ENCODE data around the gene TSTD2. TPM values are rescaled to one million over a fixed set of nuclear protein-coding genes. Genes with fewer than 3 reads are reported as not detected.

Gene TSTD2
- 13.0 and 15.6 TPM in 2 replicates for total RNA-seq (2014; rRNA removed; shearing (Covaris generic))

GRCh38 chr9:97632985-97633858, at the start of gene TSTD2, which contains the start of gene NCBP1:
TSS of gene TSTD2 (minus strand) at chr9:97633368. CDS start at chr9:97627562, 5,806 bp downstream.
TSS of gene NCBP1 (plus strand) at chr9:97633821. CDS start at chr9:97633882, 61 bp downstream.
- Histone ChIP-seq H3K36me3 (replicated peaks; ENCODE audit: control insufficient read depth, insufficient read depth, low read length) (no peaks in the 10 kb centered on the region; the same call in 1 of the 2 replicates), H3K4me3 (ENCODE audit: insufficient read depth, low read depth, low read length) (peak within 1 kb of the TSS; percentile 94), H3K27me3 (ENCODE audit: control insufficient read depth, insufficient read depth, low read length) (no peaks in the 10 kb centered on the region)
- DNase-seq: peak; percentile 90

- DNase-seq: no peak
- H3K4me3 ChIP-seq (ENCODE audit: insufficient read depth, low read depth, low read length): no peak overlapping the region
- H3K36me3 ChIP-seq (replicated peaks; ENCODE audit: control insufficient read depth, insufficient read depth, low read length): no peaks in the 10 kb centered on the region; the same call in 1 of the 2 replicates
- no peaks in the 10 kb centered on the region for H3K27me3 ChIP-seq (ENCODE audit: control insufficient read depth, insufficient read depth, low read length)
Measured at GRCh38 chr9:97682242-97682641, 49.1 kb upstream of the TSTD2 start.

- Histone ChIP-seq H3K4me3 (ENCODE audit: insufficient read depth, low read depth, low read length) (no peak overlapping the region), H3K36me3 (replicated peaks; ENCODE audit: control insufficient read depth, insufficient read depth, low read length) (peaks cover 19% of the 10 kb centered on the region), H3K27me3 (ENCODE audit: control insufficient read depth, insufficient read depth, low read length) (no peaks in the 10 kb centered on the region)
- no peak for DNase-seq
Measured at GRCh38 chr9:97675655-97676054, 42.5 kb upstream of the TSTD2 start.

DNA sequence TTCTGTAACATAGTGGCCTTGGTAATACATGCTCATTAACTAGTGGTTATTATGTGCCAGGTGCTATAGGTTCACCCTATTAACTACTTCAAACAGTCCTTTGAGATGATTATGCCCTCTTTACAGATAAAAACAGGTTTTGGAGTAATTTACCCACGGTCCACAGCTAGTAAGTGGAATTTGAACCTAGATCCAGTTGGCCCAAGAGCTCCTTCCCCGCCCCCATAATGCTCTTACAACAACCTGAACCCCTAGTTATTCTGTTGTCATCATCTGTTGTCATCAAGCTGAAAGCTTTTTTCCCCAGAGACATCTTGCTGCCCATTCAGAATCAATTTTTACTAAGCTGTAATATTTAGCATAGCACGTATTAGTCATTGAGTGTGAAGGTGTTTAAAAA, 40.8 kb upstream of the TSTD2 start:
- DNase-seq: no peak
- H3K36me3 ChIP-seq (replicated peaks; ENCODE audit: control insufficient read depth, insufficient read depth, low read length): peaks cover 27% of the 10 kb centered on the region
- no peaks in the 10 kb centered on the region for H3K27me3 ChIP-seq (ENCODE audit: control insufficient read depth, insufficient read depth, low read length)
- H3K4me3 ChIP-seq (ENCODE audit: insufficient read depth, low read depth, low read length): no peak overlapping the region

DNA sequence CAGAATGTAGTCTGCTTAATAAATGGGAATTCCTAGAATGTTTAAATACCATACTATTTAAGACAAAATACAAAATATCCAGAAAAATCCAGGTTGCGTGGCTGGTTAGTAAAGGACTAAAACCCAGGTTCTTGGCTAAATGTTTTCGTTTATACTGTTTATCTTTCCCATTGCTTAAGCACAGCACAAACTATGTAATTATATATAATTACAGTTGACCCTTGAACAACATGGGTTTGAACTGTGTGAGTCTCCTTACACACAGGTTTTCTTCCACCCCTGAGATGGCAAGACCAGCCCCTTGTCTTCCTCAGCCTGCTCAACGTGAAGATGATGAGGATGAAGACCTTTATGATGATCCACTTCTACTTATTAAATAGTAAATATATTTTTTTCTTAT, 39.2 kb upstream of the TSTD2 start:
- Histone ChIP-seq H3K4me3 (ENCODE audit: insufficient read depth, low read depth, low read length) (no peak overlapping the region), H3K36me3 (replicated peaks; ENCODE audit: control insufficient read depth, insufficient read depth, low read length) (peaks cover 39% of the 10 kb centered on the region), H3K27me3 (ENCODE audit: control insufficient read depth, insufficient read depth, low read length) (no peaks in the 10 kb centered on the region)
- no peak for DNase-seq

DNA sequence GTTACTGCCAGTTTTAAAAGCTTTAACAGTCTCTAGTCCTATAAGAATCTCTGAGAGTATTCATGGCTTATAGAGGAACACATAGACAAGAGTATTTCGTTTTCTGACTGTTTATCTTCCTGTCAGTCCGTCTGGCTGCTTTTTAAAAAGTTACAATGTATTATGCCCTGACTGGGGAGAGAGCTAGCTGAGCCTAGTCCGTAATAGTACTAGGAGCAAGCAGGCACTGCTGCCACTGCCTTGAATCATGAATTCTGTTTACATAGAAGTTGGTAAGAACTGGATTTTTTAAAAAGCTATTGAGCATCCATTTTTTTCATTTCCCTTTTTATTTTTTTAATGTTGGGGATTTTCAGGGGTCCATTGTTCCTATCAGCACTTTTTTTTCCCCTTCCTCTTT, 37.4 kb upstream of the TSTD2 start:
- Histone ChIP-seq H3K27me3 (ENCODE audit: control insufficient read depth, insufficient read depth, low read length) (no peaks in the 10 kb centered on the region), H3K4me3 (ENCODE audit: insufficient read depth, low read depth, low read length) (no peak overlapping the region), H3K36me3 (replicated peaks; ENCODE audit: control insufficient read depth, insufficient read depth, low read length) (peaks cover 51% of the 10 kb centered on the region)
- DNase-seq: no peak

DNA sequence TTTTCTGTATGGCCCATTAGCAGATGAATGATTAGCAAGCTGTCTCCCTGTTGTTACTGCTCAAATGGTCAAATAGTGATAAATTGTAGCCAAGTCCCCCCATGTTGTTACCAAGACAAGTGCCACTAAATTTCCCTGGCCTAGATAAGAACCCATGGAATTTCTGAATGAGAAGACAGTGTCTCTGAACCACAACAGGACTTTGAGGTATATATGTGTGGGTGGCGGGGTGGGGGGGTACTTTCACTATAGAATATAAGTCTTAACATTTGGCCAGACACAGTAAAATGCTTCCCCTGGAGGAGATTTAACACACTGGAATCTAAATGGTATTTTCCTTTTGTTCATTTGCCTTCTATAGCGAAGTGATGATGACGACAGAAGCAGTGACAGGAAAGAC, 35.3 kb upstream of the TSTD2 start:
- Histone ChIP-seq H3K4me3 (ENCODE audit: insufficient read depth, low read depth, low read length) (no peak overlapping the region), H3K27me3 (ENCODE audit: control insufficient read depth, insufficient read depth, low read length) (no peaks in the 10 kb centered on the region), H3K36me3 (replicated peaks; ENCODE audit: control insufficient read depth, insufficient read depth, low read length) (peaks cover 53% of the 10 kb centered on the region)
- DNase-seq: no peak

DNA sequence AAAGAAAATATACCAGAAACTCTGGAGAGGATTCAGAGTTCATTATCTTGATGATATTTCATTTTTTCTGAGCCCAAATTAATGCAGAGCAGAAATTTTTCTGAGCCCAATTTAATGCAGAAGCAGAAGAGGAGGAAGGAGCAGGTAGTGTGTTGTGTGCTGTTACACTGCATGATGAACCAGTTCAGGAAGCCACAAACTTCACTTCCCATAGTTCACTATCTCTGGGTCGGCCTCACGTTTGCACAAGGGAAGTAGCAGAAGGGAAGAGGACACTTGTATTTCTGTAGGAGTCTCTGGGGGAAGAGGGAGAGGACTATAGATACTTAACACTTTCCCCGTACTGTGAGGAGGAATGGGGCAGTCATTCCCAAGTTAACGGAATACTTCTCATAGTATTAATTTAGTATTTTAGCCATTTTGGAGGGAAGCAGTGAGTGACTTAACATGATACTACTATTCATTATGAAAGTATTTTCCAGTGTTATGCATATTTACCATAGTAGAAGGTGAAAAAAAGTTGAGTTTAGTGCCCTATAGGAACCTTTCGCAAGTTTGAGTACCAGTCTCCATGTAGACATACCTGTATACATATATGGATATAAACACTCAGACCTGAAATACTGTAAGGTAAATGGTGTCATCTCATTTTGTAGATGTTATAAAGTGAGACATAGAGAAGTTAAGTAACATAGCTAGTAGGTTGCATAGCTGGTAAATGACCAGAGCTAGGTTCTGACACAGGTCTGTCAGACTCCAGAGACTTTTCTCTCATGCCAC, 33.9 kb upstream of the TSTD2 start:
- no peak for DNase-seq
- Histone ChIP-seq H3K36me3 (replicated peaks; ENCODE audit: control insufficient read depth, insufficient read depth, low read length) (peaks cover 50% of the 10 kb centered on the region), H3K27me3 (ENCODE audit: control insufficient read depth, insufficient read depth, low read length) (no peaks in the 10 kb centered on the region), H3K4me3 (ENCODE audit: insufficient read depth, low read depth, low read length) (no peak overlapping the region)

DNA sequence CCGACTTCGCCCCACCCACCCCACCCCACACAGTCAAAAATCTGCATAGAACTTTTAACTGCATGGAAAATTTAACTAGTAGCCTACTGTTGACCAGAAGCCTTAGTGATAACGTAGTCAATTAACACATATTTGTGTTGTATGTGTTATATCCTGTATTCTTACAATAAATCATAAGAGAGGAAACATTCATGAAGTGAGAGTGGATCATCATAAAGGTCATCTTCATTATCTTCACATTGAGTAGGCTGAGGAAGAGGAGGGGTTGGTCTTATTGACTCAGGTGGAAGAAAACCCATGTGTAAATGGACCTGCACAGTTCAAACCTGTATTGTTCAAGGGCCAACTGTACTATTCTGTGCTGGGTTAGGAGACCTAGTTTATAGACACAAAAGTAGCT, 32.6 kb upstream of the TSTD2 start:
- DNase-seq: no peak
- no peaks in the 10 kb centered on the region for H3K27me3 ChIP-seq (ENCODE audit: control insufficient read depth, insufficient read depth, low read length)
- H3K36me3 ChIP-seq (replicated peaks; ENCODE audit: control insufficient read depth, insufficient read depth, low read length): peaks cover 45% of the 10 kb centered on the region
- no peak overlapping the region for H3K4me3 ChIP-seq (ENCODE audit: insufficient read depth, low read depth, low read length)

GRCh38 chr9:97660847-97661246, 27.7 kb upstream of the TSTD2 start:
- H3K27me3 ChIP-seq (ENCODE audit: control insufficient read depth, insufficient read depth, low read length): no peaks in the 10 kb centered on the region
- H3K36me3 ChIP-seq (replicated peaks; ENCODE audit: control insufficient read depth, insufficient read depth, low read length): peaks cover 34% of the 10 kb centered on the region
- DNase-seq: no peak
- no peak overlapping the region for H3K4me3 ChIP-seq (ENCODE audit: insufficient read depth, low read depth, low read length)

GRCh38 chr9:97660340-97660739, 27.2 kb upstream of the TSTD2 start:
- H3K36me3 ChIP-seq (replicated peaks; ENCODE audit: control insufficient read depth, insufficient read depth, low read length): peaks cover 35% of the 10 kb centered on the region
- no peak overlapping the region for H3K4me3 ChIP-seq (ENCODE audit: insufficient read depth, low read depth, low read length)

GRCh38 chr9:97659771-97660170, 26.6 kb upstream of the TSTD2 start:
- H3K36me3 ChIP-seq (replicated peaks; ENCODE audit: control insufficient read depth, insufficient read depth, low read length): peaks cover 32% of the 10 kb centered on the region

More at GRCh38 chr9:97660340-97660739, 27.2 kb upstream of the TSTD2 start:
- DNase-seq: no peak
- H3K27me3 ChIP-seq (ENCODE audit: control insufficient read depth, insufficient read depth, low read length): no peaks in the 10 kb centered on the region

GRCh38 chr9:97658707-97659106, 25.5 kb upstream of the TSTD2 start:
- Histone ChIP-seq H3K4me3 (ENCODE audit: insufficient read depth, low read depth, low read length) (no peak overlapping the region), H3K36me3 (replicated peaks; ENCODE audit: control insufficient read depth, insufficient read depth, low read length) (peaks cover 31% of the 10 kb centered on the region), H3K27me3 (ENCODE audit: control insufficient read depth, insufficient read depth, low read length) (no peaks in the 10 kb centered on the region)
- DNase-seq: no peak

More at GRCh38 chr9:97659771-97660170, 26.6 kb upstream of the TSTD2 start:
- no peaks in the 10 kb centered on the region for H3K27me3 ChIP-seq (ENCODE audit: control insufficient read depth, insufficient read depth, low read length)
- no peak overlapping the region for H3K4me3 ChIP-seq (ENCODE audit: insufficient read depth, low read depth, low read length)
- no peak for DNase-seq

DNA sequence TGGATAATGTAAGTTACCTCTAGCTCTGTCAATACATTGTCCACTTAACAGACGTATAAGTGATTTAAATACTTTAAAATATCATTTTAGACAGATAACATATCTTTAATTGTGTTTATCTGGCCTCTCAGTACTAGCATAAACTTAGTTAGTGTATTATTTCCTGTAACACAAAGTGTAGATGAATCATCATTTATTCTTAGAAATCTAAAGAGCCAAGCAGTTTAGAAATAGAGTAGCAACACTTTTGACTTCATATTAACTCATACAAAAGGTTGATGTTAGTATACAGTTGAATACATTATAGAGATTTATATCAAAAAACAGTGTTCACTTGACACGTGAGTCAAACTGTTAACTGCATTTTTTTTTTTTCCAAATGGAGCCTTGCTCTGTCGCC, 18.5 kb upstream of the TSTD2 start:
- Histone ChIP-seq H3K27me3 (ENCODE audit: control insufficient read depth, insufficient read depth, low read length) (no peaks in the 10 kb centered on the region), H3K4me3 (ENCODE audit: insufficient read depth, low read depth, low read length) (no peak overlapping the region), H3K36me3 (replicated peaks; ENCODE audit: control insufficient read depth, insufficient read depth, low read length) (peaks cover 25% of the 10 kb centered on the region)
- no peak for DNase-seq

DNA sequence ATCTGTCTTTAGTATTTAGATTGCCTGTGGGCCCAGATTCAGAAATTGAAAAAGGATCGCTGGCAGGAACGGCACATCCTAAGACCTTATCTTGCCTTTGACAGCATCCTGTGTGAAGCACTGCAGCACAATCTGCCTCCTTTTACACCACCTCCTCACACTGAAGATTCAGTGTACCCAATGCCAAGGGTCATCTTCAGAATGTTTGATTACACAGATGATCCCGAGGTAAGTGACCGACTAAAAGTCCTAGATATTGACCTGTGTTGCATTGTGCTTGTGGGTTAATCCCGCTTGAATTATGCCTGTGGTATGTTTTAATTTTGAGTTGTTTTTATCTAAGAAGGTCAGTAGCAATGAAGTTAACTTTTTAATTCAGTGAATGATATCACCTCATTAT, 14.8 kb upstream of the TSTD2 start:
- no peaks in the 10 kb centered on the region for H3K27me3 ChIP-seq (ENCODE audit: control insufficient read depth, insufficient read depth, low read length)
- peaks cover 19% of the 10 kb centered on the region for H3K36me3 ChIP-seq (replicated peaks; ENCODE audit: control insufficient read depth, insufficient read depth, low read length)
- no peak overlapping the region for H3K4me3 ChIP-seq (ENCODE audit: insufficient read depth, low read depth, low read length)
- no peak for DNase-seq

All from H7 (cell line).